B cell (primary cell): ENCODE measurements around the gene MAD1L1. TPM values are rescaled to one million over a fixed set of nuclear protein-coding genes. Genes with fewer than 3 reads are reported as not detected.

Experiments
- ATAC-seq: fragments of 200-7000 bp; cut with Tn5 transposase; one replicate; pipeline ENCODE4 v1.10.0; 2021; ENCODE audit warnings: low read depth, mild to moderate bottlenecking, moderate number of reproducible peaks, moderate library complexity
- CTCF ChIA-PET: fragments of 350-600 bp; sonication (Branson Sonifier 250); formaldehyde crosslinking; loops from one replicate; lab custom pipeline; 2021; ENCODE audit warnings: antibody characterized with exemption, inconsistent platforms; lab: Charles Lee
- POLR2A ChIA-PET: fragments of 350-600 bp; sonication (Branson Sonifier 250); formaldehyde crosslinking; loops from one replicate; lab custom pipeline; 2021; ENCODE audit warnings: antibody characterized with exemption; lab: Charles Lee
- DNase-seq: peaks from one replicate; pipeline ENCODE4 v3.0.0; 2013
- H2AFZ ChIP-seq: 2 replicates; pipeline ENCODE4 v1.6.1; 2012; ENCODE audit warnings: mild to moderate bottlenecking, low read depth, low read length; ENCODE audit not compliant: insufficient read depth, poor library complexity, severe bottlenecking
- H3K27ac ChIP-seq, 2 donors: 1 replicate in 1 of 2; 2 replicates in 1 of 2; pipeline ENCODE4 v1.5.1; 2012 to 2013; ENCODE audit warnings: low read length in 2 of 2, mild to moderate bottlenecking in 2 of 2, moderate library complexity in 1 of 2
- H3K27me3 ChIP-seq, 4 experiments: fragments of 200-600 bp in 1 of 4; sonication (generic) in 1 of 4; replicated peaks in 1 of 4; 1 replicate in 2 of 4; 2 replicates in 2 of 4; pipeline versions ENCODE4 v1.6.1 to v1.7.0; 2013 to 2016; ENCODE audit warnings: low read length in 3 of 4, mild to moderate bottlenecking in 2 of 4, mixed read lengths in 1 of 4, moderate library complexity in 1 of 4; ENCODE audit not compliant: insufficient read depth in 4 of 4, control insufficient read depth in 3 of 4; ENCODE audit errors: control extremely low read depth in 1 of 4
- H3K36me3 ChIP-seq, 2 experiments: replicated peaks in 1 of 2; 1 replicate in 1 of 2; 2 replicates in 1 of 2; pipeline versions ENCODE4 v1.6.1 to v1.7.1; 2013; ENCODE audit warnings: low read length in 1 of 2; ENCODE audit not compliant: insufficient read depth in 2 of 2, control insufficient read depth in 1 of 2; ENCODE audit errors: control extremely low read depth in 1 of 2, extremely low read depth in 1 of 2
- H3K4me1 ChIP-seq, 2 donors: fragments of 200-600 bp in 1 of 2; sonication (generic) in 1 of 2; 1 replicate in 1 of 2; 2 replicates in 1 of 2; pipeline versions ENCODE4 v1.5.1 to v1.6.1; 2013 to 2017; ENCODE audit warnings: low read length in 2 of 2; ENCODE audit not compliant: control insufficient read depth in 2 of 2, insufficient read depth in 2 of 2
- H3K4me2 ChIP-seq: replicated peaks from 2 replicates; pipeline ENCODE3; 2012; ENCODE audit warnings: mild to moderate bottlenecking, low read depth, low read length; ENCODE audit not compliant: poor library complexity, severe bottlenecking
- H3K4me3 ChIP-seq, 5 experiments: fragments of 200-600 bp in 1 of 5; sonication (generic) in 1 of 5; 1 replicate in 3 of 5; 2 replicates in 2 of 5; pipeline versions ENCODE4 v1.5.1 to v1.7.0; 2011 to 2016; ENCODE audit warnings: low read length in 4 of 5, mild to moderate bottlenecking in 4 of 5, low read depth in 2 of 5, control low read depth in 1 of 5, moderate library complexity in 1 of 5; ENCODE audit not compliant: insufficient read depth in 1 of 5; ENCODE audit errors: control extremely low read depth in 1 of 5, extremely low read depth in 1 of 5
- H3K79me2 ChIP-seq: fragments of 200-600 bp; sonication (generic); one replicate; pipeline ENCODE4 v1.6.0; 2016; ENCODE audit warnings: low read length; ENCODE audit not compliant: control insufficient read depth, insufficient read depth
- H3K9ac ChIP-seq: fragments of 200-600 bp; sonication (generic); 2 replicates; pipeline ENCODE4 v1.6.1; 2017; ENCODE audit warnings: mild to moderate bottlenecking, low read length, moderate library complexity
- H3K9me3 ChIP-seq, 3 donors: one replicate each; pipeline versions ENCODE4 v1.6.1 to v1.7.1; 2013; ENCODE audit warnings: low read length in 2 of 3; ENCODE audit not compliant: control insufficient read depth in 2 of 3, insufficient read depth in 1 of 3; ENCODE audit errors: control extremely low read depth in 1 of 3
- H4K20me1 ChIP-seq: 2 replicates; pipeline ENCODE4 v1.6.0; 2012; ENCODE audit warnings: mild to moderate bottlenecking, low read length; ENCODE audit not compliant: insufficient read depth, control insufficient read depth, poor library complexity, severe bottlenecking
- H3K27ac Mint-ChIP-seq: one replicate; pipeline ENCODE4 v1.8.0; 2021; ENCODE audit warnings: mixed read lengths
- H3K27me3 Mint-ChIP-seq: one replicate; pipeline ENCODE4 v1.8.0; 2021; ENCODE audit warnings: mixed read lengths
- H3K4me1 Mint-ChIP-seq: one replicate; pipeline ENCODE4 v1.8.0; 2021; ENCODE audit warnings: mixed read lengths
- H3K4me3 Mint-ChIP-seq: one replicate; pipeline ENCODE4 v1.8.0; 2021; ENCODE audit warnings: mixed read lengths
- H3K9me3 Mint-ChIP-seq: one replicate; pipeline ENCODE4 v1.8.0; 2022; ENCODE audit warnings: mixed read lengths; ENCODE audit not compliant: insufficient read depth
- EZH2 ChIP-seq: IDR thresholded peaks from 2 replicates; pipeline ENCODE4 v1.6.1; 2012; ENCODE audit warnings: borderline replicate concordance, low read depth, mild to moderate bottlenecking, moderate library complexity, low read length; ENCODE audit not compliant: insufficient read depth, poor library complexity, severe bottlenecking
- WGBS: methylation state at CpG from one replicate; pipeline ENCODE4 v1.1.5; 2013; ENCODE audit warnings: missing lambda C conversion rate; ENCODE audit not compliant: insufficient coverage; 5-methylcytosine and 5-hydroxymethylcytosine counted together
- intact Hi-C: fragments of 100-400 bp; cut with micrococcal nuclease; formaldehyde crosslinking; loops from one replicate; pipeline ENCODE4 v1.10.0; 2022
- polyA plus RNA-seq: library from polyadenylated mRNA; depleted of rRNA; stranded (reverse); fragments of >200 nt; gene quantifications from 2 replicates; pipeline ENCODE4 v1.2.3, GENCODE V29; 2012
- total RNA-seq, 2 donors: library from RNA; stranded (reverse); fragments of 120-200 nt in 1 of 2; gene quantifications; 1 replicate in 1 of 2; 2 replicates in 1 of 2; pipeline versions ENCODE4 v1.2.3 to v1.2.4, GENCODE V29; 2013 to 2022
- TF ChIP-seq, protein P1 (sequence below): fragments of 200-600 bp; IDR thresholded peaks from one replicate; pipeline ENCODE4 v1.8.0; 2022; ENCODE audit warnings: antibody characterized with exemption, mild to moderate bottlenecking

The MAD1L1 gene
- total and polyA plus RNA-seq, 2 donors (not counting 1 experiment from before 2014, with no cell fraction given), result 86.7 to 110 TPM

DNA sequence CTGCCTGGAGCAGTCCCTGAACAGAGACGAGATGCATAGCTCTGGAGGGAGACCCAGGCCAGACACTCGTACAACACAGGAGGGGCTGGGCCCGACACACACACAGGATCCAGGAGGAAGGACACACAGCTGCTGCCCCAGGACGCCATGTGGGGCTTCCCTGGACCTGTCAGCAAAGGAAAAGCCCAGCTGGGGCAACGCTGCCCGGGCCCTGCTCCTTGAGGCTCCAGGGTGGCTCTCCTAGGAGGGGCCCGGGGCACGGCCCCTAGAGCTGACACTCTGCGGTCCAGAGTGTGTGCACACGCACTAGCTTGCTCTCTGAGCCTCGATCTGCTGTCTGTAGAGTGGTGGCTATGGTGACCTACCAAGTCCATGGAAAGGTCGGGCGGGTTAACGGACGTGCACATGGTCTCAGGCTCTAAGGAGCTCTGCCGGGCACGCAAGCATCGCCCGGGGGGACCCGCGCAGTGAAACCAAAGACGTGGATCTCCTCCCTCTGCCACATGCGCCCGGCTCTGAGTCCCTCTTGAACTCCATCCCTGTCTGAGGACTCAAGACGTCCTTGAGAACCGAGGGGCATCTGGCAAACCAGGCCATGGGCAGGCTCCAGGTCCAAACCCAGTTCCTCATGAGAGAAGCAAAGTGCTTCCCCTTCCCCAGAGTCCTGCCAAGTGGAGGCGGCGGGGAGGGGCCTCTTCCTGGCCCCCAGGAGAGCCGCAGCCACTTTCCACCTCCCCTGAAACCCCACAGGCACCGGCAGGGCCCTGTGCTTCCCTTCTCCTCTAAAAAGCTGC is 283.7 kb downstream of the MAD1L1 start:
- H2AFZ ChIP-seq, result no peak overlapping the region
- no peak overlapping the region for H3K27ac Mint-ChIP-seq
- H3K4me1 ChIP-seq, result peaks cover 4 to 11% of the 10 kb centered on the region in 2 donors
- H3K79me2 ChIP-seq, result peaks cover 14% of the 10 kb centered on the region
- peaks cover 0 to 5% of the 10 kb centered on the region in 2 experiments for H3K36me3 ChIP-seq
- TF ChIP-seq, protein P1, sequence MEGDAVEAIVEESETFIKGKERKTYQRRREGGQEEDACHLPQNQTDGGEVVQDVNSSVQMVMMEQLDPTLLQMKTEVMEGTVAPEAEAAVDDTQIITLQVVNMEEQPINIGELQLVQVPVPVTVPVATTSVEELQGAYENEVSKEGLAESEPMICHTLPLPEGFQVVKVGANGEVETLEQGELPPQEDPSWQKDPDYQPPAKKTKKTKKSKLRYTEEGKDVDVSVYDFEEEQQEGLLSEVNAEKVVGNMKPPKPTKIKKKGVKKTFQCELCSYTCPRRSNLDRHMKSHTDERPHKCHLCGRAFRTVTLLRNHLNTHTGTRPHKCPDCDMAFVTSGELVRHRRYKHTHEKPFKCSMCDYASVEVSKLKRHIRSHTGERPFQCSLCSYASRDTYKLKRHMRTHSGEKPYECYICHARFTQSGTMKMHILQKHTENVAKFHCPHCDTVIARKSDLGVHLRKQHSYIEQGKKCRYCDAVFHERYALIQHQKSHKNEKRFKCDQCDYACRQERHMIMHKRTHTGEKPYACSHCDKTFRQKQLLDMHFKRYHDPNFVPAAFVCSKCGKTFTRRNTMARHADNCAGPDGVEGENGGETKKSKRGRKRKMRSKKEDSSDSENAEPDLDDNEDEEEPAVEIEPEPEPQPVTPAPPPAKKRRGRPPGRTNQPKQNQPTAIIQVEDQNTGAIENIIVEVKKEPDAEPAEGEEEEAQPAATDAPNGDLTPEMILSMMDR, result no peak
- TF ChIP-seq EZH2, result no peak
- H4K20me1 ChIP-seq, result no peaks in the 10 kb centered on the region
- DNase-seq (no peak), ATAC-seq (no peak)
- intact Hi-C loops, result no loop called here
- H3K9ac ChIP-seq, result no peak overlapping the region
- H3K4me1 Mint-ChIP-seq, result peaks cover 8% of the 10 kb centered on the region
- H3K4me2 ChIP-seq, result no peak overlapping the region
- H3K27me3 Mint-ChIP-seq, result no peaks in the 10 kb centered on the region
- no peaks in the 10 kb centered on the region for H3K9me3 Mint-ChIP-seq
- no peaks in the 10 kb centered on the region for H3K27me3 ChIP-seq
- H3K4me3 ChIP-seq, result no peak overlapping the region
- CTCF ChIA-PET, result interaction anchor here (0.6 kb wide), 1 partner anchor 1740 kb away, joined by 3 read pairs; no protein-coding TSS in a partner anchor
- H3K9me3 ChIP-seq, result no peaks in the 10 kb centered on the region
- WGBS, result 90% methylated on average over 30 of the region's 30 CpGs
- no peak overlapping the region for H3K27ac ChIP-seq
- H3K4me3 Mint-ChIP-seq, result no peak overlapping the region
- POLR2A ChIA-PET, result no interaction called here

DNA sequence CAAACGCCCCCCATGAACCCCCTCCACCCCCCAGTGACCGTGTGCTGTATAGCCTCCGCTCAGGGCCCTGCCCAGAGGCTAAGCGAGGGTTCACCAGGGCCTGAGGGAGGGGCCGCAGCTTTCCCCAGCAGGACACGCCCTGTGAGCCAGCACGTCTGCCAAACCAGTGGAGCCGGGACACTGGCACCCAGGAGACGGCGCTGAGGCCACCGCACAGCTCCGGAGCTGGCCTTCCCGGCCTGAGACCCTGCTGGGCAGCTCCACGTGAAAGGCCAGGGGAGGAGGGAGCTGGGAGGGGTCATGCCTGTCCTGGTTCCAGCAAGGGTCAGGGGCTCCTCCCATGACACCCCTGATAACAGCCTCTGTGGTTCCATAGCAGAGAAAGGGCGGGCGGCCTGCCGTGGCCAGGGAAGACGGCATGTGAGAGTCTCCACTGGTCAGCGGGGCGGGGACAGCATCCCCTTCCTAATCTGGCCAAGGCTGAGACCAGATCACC is 284.4 kb downstream of the MAD1L1 start:
- H3K36me3 ChIP-seq, result peaks cover 0 to 5% of the 10 kb centered on the region in 2 experiments
- H3K27ac ChIP-seq, result no peak overlapping the region
- H3K27me3 ChIP-seq, result no peaks in the 10 kb centered on the region
- TF ChIP-seq, protein P1, result no peak
- TF ChIP-seq EZH2, result no peak
- ATAC-seq (no peak), DNase-seq (no peak)
- ChIA-PET CTCF (interaction anchor here (0.6 kb wide), 1 partner anchor 1739 kb away, joined by 3 read pairs; no protein-coding TSS in a partner anchor), POLR2A (no interaction called here)
- no peak overlapping the region for H3K4me2 ChIP-seq
- H3K4me1 Mint-ChIP-seq, result peaks cover 8% of the 10 kb centered on the region
- H2AFZ ChIP-seq, result no peak overlapping the region
- peaks cover 14% of the 10 kb centered on the region for H3K79me2 ChIP-seq
- H3K9me3 ChIP-seq, result no peaks in the 10 kb centered on the region
- no peaks in the 10 kb centered on the region for H3K27me3 Mint-ChIP-seq
- H3K27ac Mint-ChIP-seq, result no peak overlapping the region
- H3K4me3 ChIP-seq, result no peak overlapping the region
- H3K4me1 ChIP-seq, result peaks cover 4 to 11% of the 10 kb centered on the region in 2 donors
- intact Hi-C loops, result no loop called here
- no peaks in the 10 kb centered on the region for H4K20me1 ChIP-seq
- no peaks in the 10 kb centered on the region for H3K9me3 Mint-ChIP-seq
- WGBS, result 88% methylated on average over 13 of the region's 20 CpGs
- H3K9ac ChIP-seq, result no peak overlapping the region
- no peak overlapping the region for H3K4me3 Mint-ChIP-seq
